ENCODE data around the gene AMACR. TPM values are rescaled to one million over a fixed set of nuclear protein-coding genes. Genes with fewer than 3 reads are reported as not detected.
"Not testable (repeated sequence)": the region's sequence is repeated elsewhere in the genome, so short reads cannot be mapped to it uniquely, and the experiment has no call there.

AMACR gene
- total and polyA plus RNA-seq, 3 experiments from 2014 or later = 7.1 to 12.8 (median 11.3) TPM

DNA sequence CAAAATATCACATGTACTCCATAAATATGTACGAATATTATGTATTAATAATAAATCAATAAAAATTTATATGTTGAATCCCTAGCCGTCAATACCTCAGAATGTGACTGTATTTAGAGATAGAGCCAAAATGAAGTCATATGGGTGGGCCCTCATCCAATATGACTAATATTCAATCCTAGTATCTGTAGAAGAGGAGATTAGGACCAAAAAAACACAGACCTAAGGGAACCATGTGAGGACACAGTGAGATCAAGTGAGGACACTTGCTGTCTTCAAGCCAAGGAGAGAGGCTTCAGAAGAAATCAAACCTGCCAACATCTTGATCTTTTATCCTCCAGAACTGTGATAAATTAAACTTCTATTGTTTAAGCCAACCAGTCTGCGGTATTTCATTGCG lies 3.7 kb upstream of the AMACR start:
- Histone ChIP-seq H3K27me3 (ENCODE audit: insufficient read depth, low read length, poor library complexity, severe bottlenecking) (no peaks in the 10 kb centered on the region), H3K36me3 (ENCODE audit: insufficient read depth, low read length) (no peaks in the 10 kb centered on the region), H3K9me3 (ENCODE audit: low read length) (no peaks in the 10 kb centered on the region), H3K27ac (ENCODE audit: low read depth, low read length) (no peak overlapping the region), H3K4me1 (ENCODE audit: insufficient read depth, low read length) (peaks cover 13% of the 10 kb centered on the region), H3K4me3 (ENCODE audit: low read length) (no peak overlapping the region)
- POLR2A ChIA-PET = no interaction called here
- no peak overlapping the region for H3K4me3 Mint-ChIP-seq
- CTCF ChIA-PET = interaction anchor here (1.5 kb wide), 1 partner anchor 14 kb away, joined by 3 read pairs; no protein-coding TSS in a partner anchor
- H3K27me3 Mint-ChIP-seq = no peaks in the 10 kb centered on the region
- DNase-seq = no peak
- peaks cover 22 to 23% (median 22%) of the 10 kb centered on the region in 3 donors for H3K4me1 Mint-ChIP-seq
- no peak overlapping the region for H3K27ac Mint-ChIP-seq
- H3K9me3 Mint-ChIP-seq = no peaks in the 10 kb centered on the region
- H3K36me3 Mint-ChIP-seq = peaks cover 0 to 10% (median 2%) of the 10 kb centered on the region in 3 donors

DNA sequence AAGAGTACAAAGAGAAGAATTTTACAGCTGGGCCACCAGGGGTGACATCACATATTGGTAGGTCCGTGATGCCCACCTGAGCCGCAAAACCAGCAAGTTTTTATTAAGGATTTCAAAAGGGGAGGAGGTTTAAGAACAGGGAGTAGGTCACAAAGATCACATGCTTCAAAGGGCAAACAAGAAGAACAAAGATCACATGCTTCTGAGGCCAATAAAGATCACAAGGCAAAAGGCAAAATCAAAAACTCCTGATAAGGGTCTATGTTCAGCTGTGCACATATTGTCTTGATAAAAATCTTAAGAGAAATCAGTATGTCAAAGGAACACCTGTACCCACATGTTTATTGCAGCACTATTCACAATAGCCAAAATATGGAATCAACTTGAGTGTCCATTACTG lies 2.3 kb upstream of the AMACR start:
- H3K27ac Mint-ChIP-seq; H3K36me3 ChIP-seq (ENCODE audit: insufficient read depth, low read length); H3K9me3 Mint-ChIP-seq; H3K27ac ChIP-seq (ENCODE audit: low read depth, low read length); H3K4me3 Mint-ChIP-seq; CTCF ChIA-PET; H3K4me3 ChIP-seq (ENCODE audit: low read length); H3K27me3 ChIP-seq (ENCODE audit: insufficient read depth, low read length, poor library complexity, severe bottlenecking); H3K27me3 Mint-ChIP-seq; DNase-seq; POLR2A ChIA-PET; H3K9me3 ChIP-seq (ENCODE audit: low read length): not testable (repeated sequence)
- peaks cover 13% of the 10 kb centered on the region for H3K4me1 ChIP-seq (ENCODE audit: insufficient read depth, low read length)
- H3K36me3 Mint-ChIP-seq = peaks cover 0 to 14% (median 4%) of the 10 kb centered on the region in 3 donors
- H3K4me1 Mint-ChIP-seq = peaks cover 23 to 33% (median 28%) of the 10 kb centered on the region in 3 donors

DNA sequence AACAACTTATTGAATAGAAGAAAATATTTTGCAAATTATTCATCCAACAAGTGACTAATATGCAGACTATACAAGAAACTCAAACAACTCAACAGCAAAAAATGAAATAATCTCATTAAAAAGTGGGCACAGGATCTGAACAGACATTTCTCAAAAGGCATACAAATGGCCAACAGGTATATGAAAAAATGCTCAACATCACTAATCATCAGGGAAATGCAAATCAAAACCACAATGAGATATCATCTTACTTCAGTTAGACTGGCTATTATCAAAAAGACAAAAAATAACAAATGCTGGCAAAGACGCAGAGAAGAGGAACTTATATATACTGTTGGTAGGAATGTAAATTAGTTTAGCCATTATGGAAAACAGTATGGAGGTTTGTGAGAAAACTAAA lies 1.8 kb upstream of the AMACR start:
- DNase-seq = no peak
- no peaks in the 10 kb centered on the region for H3K36me3 ChIP-seq (ENCODE audit: insufficient read depth, low read length)
- no peak overlapping the region for H3K4me3 ChIP-seq (ENCODE audit: low read length)
- no peaks in the 10 kb centered on the region for H3K27me3 ChIP-seq (ENCODE audit: insufficient read depth, low read length, poor library complexity, severe bottlenecking)
- H3K27me3 Mint-ChIP-seq = no peaks in the 10 kb centered on the region
- peak overlapping the region in 3 of 8 donors; percentile 31 to 87 (median 72) for H3K27ac Mint-ChIP-seq
- ChIA-PET POLR2A (interaction anchor here (0.5 kb wide), 1 partner anchor 503 kb away, joined by 3 read pairs; no protein-coding TSS in a partner anchor), CTCF (no interaction called here)
- peaks cover 13% of the 10 kb centered on the region for H3K4me1 ChIP-seq (ENCODE audit: insufficient read depth, low read length)
- H3K9me3 ChIP-seq (ENCODE audit: low read length) = no peaks in the 10 kb centered on the region
- peaks cover 0 to 17% (median 5%) of the 10 kb centered on the region in 3 donors for H3K36me3 Mint-ChIP-seq
- H3K9me3 Mint-ChIP-seq = no peaks in the 10 kb centered on the region
- H3K4me3 Mint-ChIP-seq = peak overlapping the region in 3 of 7 donors; percentile 42 to 99 (median 96)
- H3K27ac ChIP-seq (ENCODE audit: low read depth, low read length) = no peak overlapping the region
- H3K4me1 Mint-ChIP-seq = peaks cover 24 to 35% (median 28%) of the 10 kb centered on the region in 3 donors

DNA sequence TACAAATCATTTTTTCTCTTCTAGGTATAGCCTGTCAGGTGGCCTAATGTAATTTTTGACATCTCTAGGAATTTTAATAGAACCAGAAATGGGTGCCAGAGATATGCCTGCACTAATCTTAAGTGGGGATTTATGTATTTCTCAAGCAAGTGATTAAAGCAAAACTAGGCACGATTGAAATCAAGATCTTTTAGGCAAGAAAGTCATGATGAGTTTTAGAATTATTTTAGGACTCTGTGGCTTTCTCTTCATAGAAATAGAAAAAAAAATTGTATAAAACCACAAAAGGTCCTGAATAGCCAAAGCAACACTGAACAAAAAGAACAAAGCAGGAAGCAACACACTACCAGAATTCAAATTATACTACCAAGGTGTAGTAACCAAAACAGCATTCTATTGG lies 952 bp upstream of the AMACR start:
- Mint-ChIP-seq H3K36me3 (peaks cover 1 to 23% (median 8%) of the 10 kb centered on the region in 3 donors), H3K27ac (peak overlapping the region; percentile 87 to 98 (median 94)), H3K4me3 (peak overlapping the region; percentile 96 to 99 (median 96)), H3K4me1 (peaks cover 24 to 35% (median 28%) of the 10 kb centered on the region in 3 donors), H3K9me3 (no peaks in the 10 kb centered on the region), H3K27me3 (no peaks in the 10 kb centered on the region)
- CTCF ChIA-PET = interaction anchor here (1.0 kb wide), 1 partner anchor 11 kb away, joined by 3 read pairs; no protein-coding TSS in a partner anchor
- Histone ChIP-seq H3K27ac (ENCODE audit: low read depth, low read length) (peak overlapping the region; percentile 83), H3K4me3 (ENCODE audit: low read length) (peak overlapping the region; percentile 98), H3K4me1 (ENCODE audit: insufficient read depth, low read length) (peaks cover 13% of the 10 kb centered on the region), H3K9me3 (ENCODE audit: low read length) (no peaks in the 10 kb centered on the region), H3K36me3 (ENCODE audit: insufficient read depth, low read length) (peaks cover 3% of the 10 kb centered on the region), H3K27me3 (ENCODE audit: insufficient read depth, low read length, poor library complexity, severe bottlenecking) (no peaks in the 10 kb centered on the region)
- DNase-seq = no peak
- POLR2A ChIA-PET = interaction anchor here (0.6 to 1.1 kb wide), 2 partner anchors 13 to 921 kb away, joined by 3 to 5 read pairs; partner anchors contain the start of gene DNAJC21

DNA sequence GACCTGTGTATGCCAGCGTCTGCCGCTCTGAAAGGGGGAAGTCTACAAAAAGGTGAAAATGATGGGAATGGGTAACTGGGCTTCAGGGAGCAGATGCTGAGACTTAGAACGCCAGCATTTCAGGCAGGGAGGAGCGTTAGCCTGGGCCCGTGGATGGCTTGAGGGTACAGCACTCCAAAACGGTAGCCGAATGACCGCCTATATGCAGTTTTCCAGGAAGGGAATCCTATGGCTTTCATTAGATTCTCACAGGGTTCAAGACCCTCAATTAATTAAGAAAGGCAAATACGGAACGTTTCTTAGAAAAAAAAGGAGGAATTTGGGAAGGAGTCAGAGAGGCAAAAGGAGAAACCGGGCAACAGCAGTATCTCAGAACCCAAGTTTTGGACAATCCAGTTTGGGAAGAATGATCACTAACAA lies 639 bp downstream of the AMACR start:
- Mint-ChIP-seq H3K9me3 (no peaks in the 10 kb centered on the region), H3K4me3 (peak overlapping the region; percentile 96 to 99 (median 96)), H3K27me3 (no peaks in the 10 kb centered on the region), H3K36me3 (peaks cover 8 to 38% (median 12%) of the 10 kb centered on the region in 3 donors), H3K27ac (peak overlapping the region; percentile 87 to 98 (median 94)), H3K4me1 (peaks cover 24 to 35% (median 28%) of the 10 kb centered on the region in 3 donors)
- Histone ChIP-seq H3K36me3 (ENCODE audit: insufficient read depth, low read length) (peaks cover 10% of the 10 kb centered on the region), H3K4me1 (ENCODE audit: insufficient read depth, low read length) (peaks cover 13% of the 10 kb centered on the region), H3K9me3 (ENCODE audit: low read length) (no peaks in the 10 kb centered on the region), H3K27me3 (ENCODE audit: insufficient read depth, low read length, poor library complexity, severe bottlenecking) (no peaks in the 10 kb centered on the region), H3K4me3 (ENCODE audit: low read length) (peak overlapping the region; percentile 98), H3K27ac (ENCODE audit: low read depth, low read length) (peak overlapping the region; percentile 83)
- POLR2A ChIA-PET = no interaction called here
- DNase-seq = no peak
- CTCF ChIA-PET = no interaction called here

DNA sequence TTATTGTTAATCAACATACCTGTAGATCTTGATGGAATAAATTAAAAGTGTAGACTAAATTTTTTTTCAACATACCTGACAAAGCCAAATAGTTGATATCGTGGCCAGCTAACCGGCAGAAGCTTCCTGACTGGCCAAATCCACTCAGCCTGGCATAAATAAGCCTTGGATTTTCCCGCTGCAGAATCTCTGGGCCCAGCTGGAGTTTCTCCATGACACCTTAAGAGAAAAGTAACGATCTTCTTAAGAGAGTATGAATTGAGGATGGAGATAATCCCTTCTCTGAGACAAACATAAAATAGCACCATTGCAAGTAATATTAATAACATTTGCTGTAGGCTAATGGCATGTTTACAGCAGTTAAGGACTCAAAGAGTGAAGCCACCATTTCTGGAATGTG lies 2.2 kb downstream of the AMACR start:
- H3K27ac Mint-ChIP-seq = peak overlapping the region in 3 of 8 donors; percentile 40 to 87 (median 55)
- ChIA-PET POLR2A (no interaction called here), CTCF (no interaction called here)
- Histone ChIP-seq H3K27ac (ENCODE audit: low read depth, low read length) (no peak overlapping the region), H3K27me3 (ENCODE audit: insufficient read depth, low read length, poor library complexity, severe bottlenecking) (no peaks in the 10 kb centered on the region), H3K9me3 (ENCODE audit: low read length) (no peaks in the 10 kb centered on the region), H3K4me3 (ENCODE audit: low read length) (no peak overlapping the region), H3K4me1 (ENCODE audit: insufficient read depth, low read length) (peaks cover 13% of the 10 kb centered on the region), H3K36me3 (ENCODE audit: insufficient read depth, low read length) (peaks cover 10% of the 10 kb centered on the region)
- DNase-seq = no peak
- peaks cover 24 to 35% (median 28%) of the 10 kb centered on the region in 3 donors for H3K4me1 Mint-ChIP-seq
- no peaks in the 10 kb centered on the region for H3K27me3 Mint-ChIP-seq
- H3K36me3 Mint-ChIP-seq = peaks cover 8 to 46% (median 16%) of the 10 kb centered on the region in 3 donors
- no peaks in the 10 kb centered on the region for H3K9me3 Mint-ChIP-seq
- H3K4me3 Mint-ChIP-seq = peak overlapping the region in 2 of 7 donors; percentile 10 to 70

DNA sequence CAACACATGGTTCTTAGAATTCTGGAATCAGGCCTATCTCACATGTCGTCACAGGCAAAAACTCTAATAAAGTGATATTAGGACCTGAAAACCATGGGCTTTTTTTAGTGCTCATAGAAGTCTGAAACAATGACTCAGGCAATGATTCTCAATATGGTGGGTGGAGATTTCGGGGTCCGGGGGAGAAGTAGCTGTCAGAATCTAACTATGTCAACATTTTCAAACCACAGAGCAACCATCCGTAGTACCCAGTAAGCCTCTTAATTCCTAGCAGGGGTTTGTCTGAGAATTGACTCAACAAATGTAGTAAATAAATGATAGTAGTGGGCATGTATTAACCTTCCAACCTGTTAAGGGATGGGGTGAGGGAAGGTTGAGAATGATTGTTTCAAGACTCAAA lies 2.6 kb downstream of the AMACR start:
- Histone ChIP-seq H3K36me3 (ENCODE audit: insufficient read depth, low read length) (peaks cover 10% of the 10 kb centered on the region), H3K9me3 (ENCODE audit: low read length) (no peaks in the 10 kb centered on the region), H3K4me3 (ENCODE audit: low read length) (no peak overlapping the region), H3K27me3 (ENCODE audit: insufficient read depth, low read length, poor library complexity, severe bottlenecking) (no peaks in the 10 kb centered on the region), H3K4me1 (ENCODE audit: insufficient read depth, low read length) (peaks cover 13% of the 10 kb centered on the region), H3K27ac (ENCODE audit: low read depth, low read length) (no peak overlapping the region)
- Mint-ChIP-seq H3K9me3 (no peaks in the 10 kb centered on the region), H3K4me1 (peaks cover 24 to 35% (median 28%) of the 10 kb centered on the region in 3 donors), H3K27me3 (no peaks in the 10 kb centered on the region), H3K4me3 (peak overlapping the region in 3 of 7 donors; percentile 1 to 70 (median 36)), H3K27ac (peak overlapping the region in 3 of 8 donors; percentile 25 to 87 (median 55)), H3K36me3 (peaks cover 8 to 46% (median 16%) of the 10 kb centered on the region in 3 donors)
- CTCF ChIA-PET = no interaction called here
- POLR2A ChIA-PET = no interaction called here
- DNase-seq = no peak

DNA sequence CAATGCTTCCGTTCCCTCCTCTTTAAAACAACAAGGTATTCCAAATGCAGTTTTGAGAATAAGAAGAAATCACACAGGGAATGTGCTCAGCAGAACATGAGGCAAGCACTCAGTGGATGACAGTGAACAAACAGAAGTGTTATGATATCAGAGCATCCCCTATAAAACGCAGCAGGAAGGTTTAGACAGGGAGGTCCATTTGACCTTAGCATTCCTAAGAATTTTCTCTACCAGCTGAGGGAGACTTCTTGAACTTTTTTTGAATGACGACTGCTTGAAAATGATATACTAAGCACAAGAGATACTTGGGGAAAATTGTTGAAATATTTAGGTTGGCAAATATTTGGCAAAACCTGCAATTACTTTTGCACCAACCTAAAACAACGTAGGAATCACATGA lies 3.9 kb downstream of the AMACR start:
- H3K4me3 ChIP-seq (ENCODE audit: low read length) = no peak overlapping the region
- H3K4me1 ChIP-seq (ENCODE audit: insufficient read depth, low read length) = peaks cover 10% of the 10 kb centered on the region
- DNase-seq = no peak
- H3K27me3 Mint-ChIP-seq = no peaks in the 10 kb centered on the region
- POLR2A ChIA-PET = no interaction called here
- no peak overlapping the region for H3K27ac Mint-ChIP-seq
- H3K27me3 ChIP-seq (ENCODE audit: insufficient read depth, low read length, poor library complexity, severe bottlenecking) = no peaks in the 10 kb centered on the region
- CTCF ChIA-PET = no interaction called here
- H3K9me3 Mint-ChIP-seq = no peaks in the 10 kb centered on the region
- no peak overlapping the region for H3K4me3 Mint-ChIP-seq
- H3K36me3 ChIP-seq (ENCODE audit: insufficient read depth, low read length) = peaks cover 10% of the 10 kb centered on the region
- H3K9me3 ChIP-seq (ENCODE audit: low read length) = no peaks in the 10 kb centered on the region
- no peak overlapping the region for H3K27ac ChIP-seq (ENCODE audit: low read depth, low read length)
- peaks cover 20 to 30% (median 23%) of the 10 kb centered on the region in 3 donors for H3K4me1 Mint-ChIP-seq
- peaks cover 8 to 50% (median 16%) of the 10 kb centered on the region in 3 donors for H3K36me3 Mint-ChIP-seq
